Body of pancreas (tissue), 4 donors: Measurements from ENCODE around the gene RBMS3.

Experiments
- CTCF ChIP-seq, 7 experiments: fragments of 450-650 bp in 4 of 7; fragments of 200-600 bp in 3 of 7; sonication (generic) in 3 of 7; IDR thresholded peaks; one replicate each; pipeline ENCODE4 v1.5.1; 2016 to 2019; ENCODE audit warnings: antibody characterized with exemption in 7 of 7
- POLR2A ChIP-seq, 3 donors: fragments of 450-650 bp; IDR thresholded peaks; one replicate each; pipeline ENCODE4 v1.6.1; 2016; ENCODE audit warnings: antibody characterized with exemption in 3 of 3, mild to moderate bottlenecking in 2 of 3

- TF ChIP-seq POLR2A (IDR thresholded peaks at IDR 0.05) = no peak
- TF ChIP-seq CTCF (IDR thresholded peaks at IDR 0.05) = no peak
These were observed 460.4 kb downstream of the RBMS3 start for GRCh38 chr3:29741231-29741630.
